ENCODE results near the gene CALCB.

Gene CALCB

DNA sequence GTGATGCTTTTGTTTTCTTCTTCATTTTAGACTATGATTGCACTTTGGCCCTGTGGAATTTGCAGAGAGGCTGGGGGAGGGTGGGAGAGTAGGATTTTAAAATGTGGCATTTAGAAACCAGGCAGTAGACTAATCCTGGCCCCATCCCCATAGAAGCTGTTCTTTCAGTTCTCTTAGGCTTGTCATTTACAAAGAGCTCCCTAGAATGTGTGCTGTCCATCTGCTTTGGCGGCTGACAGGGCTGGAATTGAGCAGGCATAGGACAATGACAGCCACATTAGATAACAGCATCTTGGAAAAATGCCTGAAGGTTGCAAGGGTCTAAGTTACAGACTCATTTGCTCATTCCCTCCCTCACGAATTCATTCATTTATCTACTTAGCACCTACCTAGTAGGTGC lies 51.1 kb downstream of the CALCB start:
- Histone ChIP-seq H3K4me1 (ENCODE audit: insufficient read depth, low read length) (no peaks in the 10 kb centered on the region), H3K9me3 (ENCODE audit: insufficient read depth, low read depth, low read length) (no peaks in the 10 kb centered on the region), H3K36me3 (ENCODE audit: insufficient read depth, low read depth, low read length) (no peaks in the 10 kb centered on the region), H3K4me3 (ENCODE audit: low read length) (no peak overlapping the region), H3K27ac (ENCODE audit: low read length) (no peak overlapping the region), H3K9ac (ENCODE audit: low read depth, low read length) (no peak overlapping the region), H3K27me3 (ENCODE audit: insufficient read depth, low read length) (no peaks in the 10 kb centered on the region)

DNA sequence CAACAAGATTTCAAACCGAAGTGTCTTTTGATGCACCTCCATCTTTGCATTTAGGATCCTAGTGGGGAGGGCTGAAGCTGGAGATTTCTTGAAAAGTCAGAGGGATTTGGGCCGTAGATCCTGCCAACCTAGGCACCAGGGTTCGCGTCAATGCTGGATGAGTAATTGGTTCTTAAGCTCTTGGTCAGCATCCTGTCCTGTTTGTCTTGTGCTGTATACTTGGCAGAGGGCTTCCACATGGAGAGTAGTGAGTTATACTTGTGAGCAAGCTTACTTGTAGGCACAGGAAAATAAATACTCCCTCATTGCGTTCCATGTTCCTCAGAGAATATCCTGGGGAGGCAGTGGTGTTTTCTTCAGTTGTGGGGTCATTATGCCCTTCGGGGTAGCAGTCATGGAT lies 53.9 kb downstream of the CALCB start:
- no peaks in the 10 kb centered on the region for H3K9me3 ChIP-seq (ENCODE audit: insufficient read depth, low read depth, low read length)
- H3K36me3 ChIP-seq (ENCODE audit: insufficient read depth, low read depth, low read length): no peaks in the 10 kb centered on the region
- no peak overlapping the region for H3K9ac ChIP-seq (ENCODE audit: low read depth, low read length)
- no peak overlapping the region for H3K4me3 ChIP-seq (ENCODE audit: low read length)
- no peaks in the 10 kb centered on the region for H3K27me3 ChIP-seq (ENCODE audit: insufficient read depth, low read length)
- no peaks in the 10 kb centered on the region for H3K4me1 ChIP-seq (ENCODE audit: insufficient read depth, low read length)
- H3K27ac ChIP-seq (ENCODE audit: low read length): no peak overlapping the region
